WTC11 (cell line): ENCODE results near the gene ZNF776.

Experiments used
- AR ChIP-seq: fragments of 250-450 bp; sonication (Bioruptor Pico); IDR thresholded peaks from 2 replicates; pipeline ENCODE4 v1.9.0; 2021; ENCODE audit warnings: mild to moderate bottlenecking
- ATF2 ChIP-seq: sonication (generic); formaldehyde crosslinking; IDR thresholded peaks from 2 replicates; pipeline ENCODE4 v1.8.1; 2022; ENCODE audit warnings: low read depth, missing genetic modification reagents, borderline replicate concordance
- CTCF ChIP-seq: fragments of 200-600 bp; IDR thresholded peaks from 2 replicates; pipeline ENCODE4 v1.8.0; 2022; ENCODE audit warnings: antibody characterized with exemption
- E2F1 ChIP-seq: sonication (generic); formaldehyde crosslinking; IDR thresholded peaks from 2 replicates; pipeline ENCODE4 v1.8.0; 2022; ENCODE audit warnings: mild to moderate bottlenecking, missing genetic modification reagents
- HMGXB4 ChIP-seq: sonication (generic); formaldehyde crosslinking; IDR thresholded peaks from 2 replicates; pipeline ENCODE4 v1.8.1; 2023; ENCODE audit warnings: mild to moderate bottlenecking, moderate library complexity, missing genetic modification reagents
- MAX ChIP-seq: sonication (generic); formaldehyde crosslinking; IDR thresholded peaks from 2 replicates; pipeline ENCODE4 v1.8.0; 2022; ENCODE audit warnings: mild to moderate bottlenecking, missing genetic modification reagents
- TEAD4 ChIP-seq: sonication (generic); formaldehyde crosslinking; IDR thresholded peaks from 2 replicates; pipeline ENCODE4 v1.8.0; 2022; ENCODE audit warnings: mild to moderate bottlenecking, missing genetic modification reagents
- ZNF121 ChIP-seq: sonication (generic); formaldehyde crosslinking; IDR thresholded peaks from 2 replicates; pipeline ENCODE4 v1.8.0; 2023; ENCODE audit warnings: missing genetic modification reagents

- no peak for TF ChIP-seq MAX (CRISPR knock-in tag)
- no peak for TF ChIP-seq CTCF
- TF ChIP-seq TEAD4 (CRISPR knock-in tag), result no peak
- TF ChIP-seq ATF2 (CRISPR knock-in tag), result no peak
- TF ChIP-seq E2F1 (CRISPR knock-in tag), result no peak
- TF ChIP-seq HMGXB4 (CRISPR knock-in tag), result no peak
- no peak for TF ChIP-seq ZNF121 (CRISPR knock-in tag)
- TF ChIP-seq AR (CRISPR knock-in tag), result no peak
Measured at GRCh38 chr19:57709616-57710015, 37.0 kb upstream of the ZNF776 start.
